Measurements from ENCODE around the gene MLPH. TPM values are rescaled to one million over a fixed set of nuclear protein-coding genes. Genes with fewer than 3 reads are reported as not detected.
A peak's percentile ranks its signal among the peaks of the same experiment; 100 is the strongest.

The MLPH gene
- total RNA-seq, 4 donors from 2014 or later = 1.8 to 13.8 (median 10.8) TPM

GRCh38 chr2:237486334-237486818 is 675 bp upstream of the MLPH start:
- H3K27ac ChIP-seq = peak overlapping the region in 1 of 4 donors; percentile 60
- H3K9me3 ChIP-seq = peaks cover 0 to 10% (median 1%) of the 10 kb centered on the region in 3 donors
- peaks cover 0 to 37% (median 12%) of the 10 kb centered on the region in 3 donors for H3K4me1 ChIP-seq
- WGBS, 2 donors (ENCODE audit: low coverage in 1 of 2) = 0 to 5% methylated on average over 4 to 5 of the region's 36 CpGs
- no peak for ATAC-seq
- no peaks in the 10 kb centered on the region for H3K36me3 ChIP-seq
- TF ChIP-seq CTCF (IDR thresholded peaks at IDR 0.05) (no peak), POLR2AphosphoS5 (IDR thresholded peaks at IDR 0.05) (no peak), POLR2A (IDR thresholded peaks at IDR 0.05) (no peak), EP300 (IDR thresholded peaks at IDR 0.05) (no peak)
- peak overlapping the region; percentile 24 to 57 for H3K4me3 ChIP-seq
- peaks cover 37% of the 10 kb centered on the region for H3K27me3 ChIP-seq

- no peaks in the 10 kb centered on the region for H3K36me3 ChIP-seq
- peak overlapping the region; percentile 24 to 57 for H3K4me3 ChIP-seq
- peaks cover 0 to 26% (median 12%) of the 10 kb centered on the region in 3 donors for H3K4me1 ChIP-seq
- H3K27me3 ChIP-seq = peaks cover 37% of the 10 kb centered on the region
- WGBS, 2 donors (ENCODE audit: low coverage in 1 of 2) = no CpG with 5 or more reads among the region's 14 CpGs
- peak overlapping the region in 2 of 4 donors; percentile 19 to 60 for H3K27ac ChIP-seq
- no peak for TF ChIP-seq POLR2A (IDR thresholded peaks at IDR 0.05)
- no peak for TF ChIP-seq EP300 (IDR thresholded peaks at IDR 0.05)
- TF ChIP-seq POLR2AphosphoS5 (IDR thresholded peaks at IDR 0.05) = no peak
- TF ChIP-seq CTCF (IDR thresholded peaks at IDR 0.05) = no peak
- peaks cover 0 to 21% (median 2%) of the 10 kb centered on the region in 3 donors for H3K9me3 ChIP-seq
- no peak for ATAC-seq
Observed at GRCh38 chr2:237487496-237487895, 445 bp downstream of the MLPH start.

GRCh38 chr2:237488295-237488694 is 1.2 kb downstream of the MLPH start:
- Histone ChIP-seq H3K27me3 (peaks cover 40% of the 10 kb centered on the region), H3K9me3 (peaks cover 0 to 28% (median 2%) of the 10 kb centered on the region in 3 donors), H3K27ac (peak overlapping the region in 2 of 4 donors; percentile 2 to 3), H3K4me3 (peak overlapping the region in 1 of 2 donors; percentile 57), H3K36me3 (no peaks in the 10 kb centered on the region), H3K4me1 (peaks cover 0 to 18% (median 12%) of the 10 kb centered on the region in 3 donors)
- 60 to 67% methylated on average over 1 to 6 of the region's 6 CpGs for WGBS, 2 donors (ENCODE audit: low coverage in 1 of 2)
- ATAC-seq = no peak
- TF ChIP-seq EP300 (IDR thresholded peaks at IDR 0.05) (no peak), POLR2AphosphoS5 (IDR thresholded peaks at IDR 0.05) (no peak), POLR2A (IDR thresholded peaks at IDR 0.05) (no peak), CTCF (IDR thresholded peaks at IDR 0.05) (no peak)

GRCh38 chr2:237488901-237489860 is 2.1 kb downstream of the MLPH start:
- Histone ChIP-seq H3K4me1 (peaks cover 0 to 18% (median 12%) of the 10 kb centered on the region in 3 donors), H3K9me3 (peaks cover 0 to 28% (median 2%) of the 10 kb centered on the region in 3 donors), H3K36me3 (no peaks in the 10 kb centered on the region), H3K27ac (peak overlapping the region in 2 of 4 donors; percentile 2 to 3), H3K4me3 (no peak overlapping the region), H3K27me3 (peaks cover 40% of the 10 kb centered on the region)
- WGBS, 2 donors (ENCODE audit: low coverage in 1 of 2) = 60 to 64% methylated on average over 3 of the region's 6 CpGs
- ATAC-seq = no peak
- TF ChIP-seq POLR2AphosphoS5 (IDR thresholded peaks at IDR 0.05) (no peak), CTCF (IDR thresholded peaks at IDR 0.05) (no peak), EP300 (IDR thresholded peaks at IDR 0.05) (no peak), POLR2A (IDR thresholded peaks at IDR 0.05) (no peak)
